CD4-positive, alpha-beta T cell (primary cell): ENCODE results near the gene CBX4. TPM values are rescaled to one million over a fixed set of nuclear protein-coding genes. Genes with fewer than 3 reads are reported as not detected.

Experiments
- ATAC-seq: fragments of 200-7000 bp; cut with Tn5 transposase; one replicate; pipeline ENCODE4 v1.10.0; 2022; ENCODE audit warnings: mild to moderate bottlenecking; ENCODE audit not compliant: poor library complexity
- CTCF ChIA-PET: fragments of 350-600 bp; sonication (Branson Sonifier 250); formaldehyde crosslinking; loops from one replicate; lab custom pipeline; 2021; ENCODE audit warnings: antibody characterized with exemption, inconsistent platforms; lab: Charles Lee
- POLR2A ChIA-PET: fragments of 350-600 bp; sonication (Branson Sonifier 250); formaldehyde crosslinking; loops from one replicate; lab custom pipeline; 2021; ENCODE audit warnings: antibody characterized with exemption, inconsistent platforms; lab: Charles Lee
- DNase-seq, 14 experiments: peaks; one replicate each; pipeline ENCODE4 v3.0.0-alpha.2; 2013 to 2020; ENCODE audit warnings: mixed read lengths in 2 of 14
- H3K27ac ChIP-seq, 2 donors: one replicate each; pipeline versions ENCODE4 v1.5.1 to v1.7.0; 2013; ENCODE audit warnings: low read length in 2 of 2, low read depth in 1 of 2, mild to moderate bottlenecking in 1 of 2
- H3K27me3 ChIP-seq, 2 experiments: 1 replicate in 1 of 2; 2 replicates in 1 of 2; pipeline versions ENCODE4 v1.6.1 to v1.7.0; 2013; ENCODE audit warnings: low read length in 2 of 2, control low read depth in 1 of 2, mild to moderate bottlenecking in 1 of 2, moderate library complexity in 1 of 2; ENCODE audit not compliant: insufficient read depth in 2 of 2, control insufficient read depth in 1 of 2
- H3K36me3 ChIP-seq: one replicate; pipeline ENCODE4 v1.6.1; 2013; ENCODE audit warnings: low read length, control low read depth; ENCODE audit not compliant: insufficient read depth
- H3K4me1 ChIP-seq: one replicate; pipeline ENCODE4 v1.6.1; 2013; ENCODE audit warnings: low read length, control low read depth; ENCODE audit not compliant: insufficient read depth
- H3K4me3 ChIP-seq: one replicate; pipeline ENCODE4 v1.5.1; 2013; ENCODE audit warnings: mild to moderate bottlenecking, low read length, moderate library complexity
- H3K9me3 ChIP-seq, 2 experiments: 1 replicate in 1 of 2; 2 replicates in 1 of 2; pipeline versions ENCODE4 v1.6.1 to v1.7.0; 2013; ENCODE audit warnings: low read length in 2 of 2, mild to moderate bottlenecking in 2 of 2, control low read depth in 1 of 2, moderate library complexity in 1 of 2; ENCODE audit not compliant: control insufficient read depth in 1 of 2, insufficient read depth in 1 of 2
- H3K27ac Mint-ChIP-seq: one replicate; pipeline ENCODE4 v1.8.0; 2020; ENCODE audit warnings: mixed read lengths
- H3K27me3 Mint-ChIP-seq: one replicate; pipeline ENCODE4 v1.8.0; 2021; ENCODE audit warnings: mixed read lengths
- H3K36me3 Mint-ChIP-seq: one replicate; pipeline ENCODE4 v1.8.0; 2021; ENCODE audit warnings: low read depth, mixed read lengths
- H3K4me1 Mint-ChIP-seq: one replicate; pipeline ENCODE4 v1.8.0; 2021; ENCODE audit warnings: low read depth, mixed read lengths
- H3K4me3 Mint-ChIP-seq: one replicate; pipeline ENCODE4 v1.8.0; 2020; ENCODE audit warnings: mild to moderate bottlenecking, mixed read lengths
- H3K9me3 Mint-ChIP-seq: one replicate; pipeline ENCODE4 v1.8.0; 2020; ENCODE audit warnings: mixed read lengths
- intact Hi-C, 2 experiments: fragments of 100-400 bp; cut with DNase I in 1 of 2; cut with micrococcal nuclease in 1 of 2; formaldehyde crosslinking; loops; one replicate each; pipeline versions ENCODE4 v1.15.1 to v1.9.0; 2023 to 2025; cut with DNase I, micrococcal nuclease
- total RNA-seq, 174 experiments: library from RNA in 2 of 174; stranded (reverse) in 2 of 174; gene quantifications; one replicate each; pipeline ENCODE4 v1.2.3 and lab custom pipeline; 2021 to 2026
- TF ChIP-seq, protein P1 (sequence below): fragments of 200-600 bp; IDR thresholded peaks from one replicate; pipeline ENCODE4 v1.8.0; 2022; ENCODE audit warnings: antibody characterized with exemption, mild to moderate bottlenecking

The CBX4 gene
- total RNA-seq, 2 experiments from 2014 or later, result 196 to 202 TPM

DNA sequence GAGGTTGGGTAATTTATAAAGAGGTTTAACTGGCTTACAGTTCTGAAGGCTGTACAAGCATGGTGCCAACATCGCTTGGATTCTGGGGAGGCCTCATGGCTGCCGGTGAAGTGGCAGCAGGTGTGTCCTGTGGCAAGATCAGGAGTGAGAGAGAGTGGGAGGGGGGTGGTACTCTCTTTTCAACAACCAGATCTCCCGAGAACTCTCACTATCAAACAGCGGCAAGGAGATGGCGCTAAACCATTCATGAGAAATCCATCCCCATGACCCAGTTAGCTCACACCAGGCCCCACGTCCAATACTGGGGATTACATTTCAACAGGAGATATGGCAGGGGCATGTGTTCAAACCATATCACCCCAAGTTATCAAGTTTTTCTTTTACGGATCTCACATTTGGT lies 44.0 kb upstream of the CBX4 start:
- Histone ChIP-seq H3K9me3 (no peaks in the 10 kb centered on the region), H3K27ac (no peak overlapping the region), H3K36me3 (no peaks in the 10 kb centered on the region), H3K27me3 (peaks cover 4 to 7% of the 10 kb centered on the region in 2 experiments), H3K4me3 (no peak overlapping the region), H3K4me1 (no peaks in the 10 kb centered on the region)
- Mint-ChIP-seq H3K36me3 (no peaks in the 10 kb centered on the region), H3K4me1 (no peaks in the 10 kb centered on the region), H3K4me3 (no peak overlapping the region), H3K9me3 (no peaks in the 10 kb centered on the region), H3K27ac (no peak overlapping the region), H3K27me3 (peaks cover 65% of the 10 kb centered on the region)
- TF ChIP-seq, protein P1, sequence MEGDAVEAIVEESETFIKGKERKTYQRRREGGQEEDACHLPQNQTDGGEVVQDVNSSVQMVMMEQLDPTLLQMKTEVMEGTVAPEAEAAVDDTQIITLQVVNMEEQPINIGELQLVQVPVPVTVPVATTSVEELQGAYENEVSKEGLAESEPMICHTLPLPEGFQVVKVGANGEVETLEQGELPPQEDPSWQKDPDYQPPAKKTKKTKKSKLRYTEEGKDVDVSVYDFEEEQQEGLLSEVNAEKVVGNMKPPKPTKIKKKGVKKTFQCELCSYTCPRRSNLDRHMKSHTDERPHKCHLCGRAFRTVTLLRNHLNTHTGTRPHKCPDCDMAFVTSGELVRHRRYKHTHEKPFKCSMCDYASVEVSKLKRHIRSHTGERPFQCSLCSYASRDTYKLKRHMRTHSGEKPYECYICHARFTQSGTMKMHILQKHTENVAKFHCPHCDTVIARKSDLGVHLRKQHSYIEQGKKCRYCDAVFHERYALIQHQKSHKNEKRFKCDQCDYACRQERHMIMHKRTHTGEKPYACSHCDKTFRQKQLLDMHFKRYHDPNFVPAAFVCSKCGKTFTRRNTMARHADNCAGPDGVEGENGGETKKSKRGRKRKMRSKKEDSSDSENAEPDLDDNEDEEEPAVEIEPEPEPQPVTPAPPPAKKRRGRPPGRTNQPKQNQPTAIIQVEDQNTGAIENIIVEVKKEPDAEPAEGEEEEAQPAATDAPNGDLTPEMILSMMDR, result no peak
- intact Hi-C loops, result no loop called here
- POLR2A ChIA-PET, result no interaction called here
- CTCF ChIA-PET, result no interaction called here
- ATAC-seq (no peak), DNase-seq (no peak)

DNA sequence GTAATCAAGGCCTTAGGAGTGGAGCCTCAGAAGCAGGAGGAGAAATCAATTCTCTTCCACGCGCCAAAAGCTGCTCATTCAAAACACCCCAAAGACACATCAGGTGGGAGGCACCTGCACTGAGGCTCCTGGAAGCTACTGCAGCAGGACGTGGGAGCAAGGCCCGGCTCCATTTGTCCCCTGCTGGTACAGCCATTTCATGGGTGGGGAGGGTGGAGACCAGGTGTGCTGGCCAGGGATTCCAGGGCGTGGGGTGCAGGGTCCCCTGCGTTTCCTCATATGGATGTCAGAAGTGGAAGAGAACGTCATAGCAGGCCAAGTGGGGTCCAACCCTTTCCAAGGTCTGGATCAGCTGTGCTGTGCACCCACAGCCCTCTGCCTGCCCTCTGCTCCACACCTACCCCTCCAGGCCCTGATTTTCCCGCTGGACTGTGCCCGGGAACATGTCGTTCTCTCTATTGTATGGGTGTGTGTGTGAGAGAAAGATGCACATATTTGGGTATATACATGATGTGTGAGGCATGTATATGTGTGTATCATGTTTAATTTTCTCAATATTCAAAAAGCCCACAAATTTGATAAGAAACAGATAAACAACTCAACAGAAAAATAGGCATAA lies 39.2 kb upstream of the CBX4 start:
- intact Hi-C loops, result no loop called here
- H3K9me3 Mint-ChIP-seq, result no peaks in the 10 kb centered on the region
- TF ChIP-seq, protein P1, result no peak
- H3K4me3 Mint-ChIP-seq, result no peak overlapping the region
- peaks cover 0 to 7% of the 10 kb centered on the region in 2 experiments for H3K27me3 ChIP-seq
- no peak for DNase-seq
- ATAC-seq, result no peak
- CTCF ChIA-PET, result no interaction called here
- no peak overlapping the region for H3K27ac Mint-ChIP-seq
- peaks cover 44% of the 10 kb centered on the region for H3K27me3 Mint-ChIP-seq
- H3K4me1 Mint-ChIP-seq, result no peaks in the 10 kb centered on the region
- H3K27ac ChIP-seq, result no peak overlapping the region
- POLR2A ChIA-PET, result no interaction called here
- no peaks in the 10 kb centered on the region for H3K4me1 ChIP-seq
- H3K4me3 ChIP-seq, result no peak overlapping the region
- H3K36me3 Mint-ChIP-seq, result no peaks in the 10 kb centered on the region
- peaks cover 0 to 4% of the 10 kb centered on the region in 2 experiments for H3K9me3 ChIP-seq
- no peaks in the 10 kb centered on the region for H3K36me3 ChIP-seq

DNA sequence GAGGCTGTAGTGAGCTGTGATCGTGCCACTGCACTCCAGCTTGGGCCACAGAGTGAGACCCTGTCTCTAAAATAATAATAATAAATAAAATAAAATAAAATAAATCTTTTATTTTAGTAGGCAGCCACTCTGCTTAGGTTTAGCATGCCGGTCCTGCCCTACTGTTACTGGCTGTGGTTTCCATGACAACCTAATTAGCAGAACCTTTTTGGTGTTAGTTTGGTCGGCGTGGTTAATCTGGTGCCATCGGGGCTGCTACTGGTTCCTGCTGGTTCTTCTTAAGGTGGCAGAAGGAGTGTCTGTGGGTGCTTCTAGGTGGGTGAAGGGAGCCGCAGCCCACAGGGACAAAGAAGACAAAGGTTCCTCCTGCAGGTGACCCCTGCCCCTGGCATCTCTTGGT lies 37.8 kb upstream of the CBX4 start:
- no peaks in the 10 kb centered on the region for H3K4me1 Mint-ChIP-seq
- no peaks in the 10 kb centered on the region for H3K36me3 ChIP-seq
- no peak overlapping the region for H3K27ac Mint-ChIP-seq
- ChIA-PET CTCF (interaction anchor here (1.0 kb wide), 1 partner anchor 32 kb away, joined by 4 read pairs; no protein-coding TSS in a partner anchor), POLR2A (no interaction called here)
- H3K9me3 Mint-ChIP-seq, result no peaks in the 10 kb centered on the region
- no peak overlapping the region for H3K4me3 ChIP-seq
- TF ChIP-seq, protein P1, result no peak
- H3K4me3 Mint-ChIP-seq, result no peak overlapping the region
- ATAC-seq, result no peak
- H3K4me1 ChIP-seq, result no peaks in the 10 kb centered on the region
- H3K27me3 ChIP-seq, result no peaks in the 10 kb centered on the region
- H3K27ac ChIP-seq, result no peak overlapping the region
- intact Hi-C loops, result no loop called here
- peaks cover 30% of the 10 kb centered on the region for H3K27me3 Mint-ChIP-seq
- H3K36me3 Mint-ChIP-seq, result no peaks in the 10 kb centered on the region
- DNase-seq, result no peak
- H3K9me3 ChIP-seq, result peaks cover 0 to 4% of the 10 kb centered on the region in 2 experiments
